ENCODE data around the gene KNL1.

Gene KNL1

DNA sequence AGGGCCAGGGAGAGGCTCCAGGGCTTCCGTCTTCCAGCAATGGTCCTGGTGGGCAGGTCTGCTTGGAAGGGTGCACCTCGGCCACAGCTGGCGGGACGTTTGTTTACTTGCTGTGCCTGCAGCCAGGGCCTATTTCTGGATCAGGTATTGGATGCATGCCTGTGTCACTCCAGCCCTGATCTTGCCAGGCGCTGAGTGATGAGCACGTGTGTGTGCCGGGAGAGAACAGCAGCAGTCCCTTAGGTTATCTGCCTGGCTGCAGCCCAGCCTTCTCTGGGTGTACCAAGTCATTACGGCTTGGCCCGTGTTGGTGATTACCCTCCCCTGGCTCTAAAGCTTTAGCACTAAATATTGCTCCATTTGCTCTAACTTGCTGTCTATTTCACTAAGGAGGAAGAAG lies 44.2 kb upstream of the KNL1 start (continued):
- TF ChIP-seq PATZ1 (tag by site-specific recombination; IDR thresholded peaks at IDR 0.05): no peak

DNA sequence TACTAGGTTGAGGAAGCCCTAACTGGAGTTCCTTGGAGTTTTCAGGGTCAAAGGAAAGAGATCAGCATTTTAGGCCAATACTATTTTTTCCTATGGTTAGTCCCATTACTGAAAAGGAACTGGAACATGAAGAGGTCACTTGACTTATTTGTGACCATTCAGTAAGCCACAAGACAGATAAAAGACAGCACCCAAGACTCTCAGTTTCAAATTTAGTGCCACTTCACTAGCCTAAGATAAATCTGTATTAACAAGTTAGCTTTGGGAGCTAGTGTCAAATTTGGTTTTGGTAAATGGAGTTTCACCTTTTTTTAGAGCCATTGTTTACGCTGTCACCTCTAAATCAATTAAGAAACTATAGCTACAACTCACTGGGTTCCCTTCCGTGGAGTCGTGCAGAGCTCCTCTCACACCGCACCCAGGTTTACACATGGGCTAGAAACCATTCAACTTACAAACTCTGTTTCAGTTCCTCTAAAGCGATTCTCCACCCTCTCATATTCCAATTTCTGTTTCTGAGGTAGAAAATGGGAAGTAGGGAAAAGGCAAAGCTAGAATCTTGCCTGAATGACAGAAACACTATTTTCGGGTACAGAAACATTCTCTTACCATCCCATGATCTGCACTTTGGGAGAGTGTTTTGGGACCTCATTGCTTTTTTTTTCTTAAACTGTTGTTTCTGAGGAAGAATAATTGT lies 43.6 kb upstream of the KNL1 start:
- ChIA-PET CTCF (no interaction called here), POLR2A (no interaction called here)
- no peak overlapping the region for H3K27ac ChIP-seq (ENCODE audit: extremely low read depth, low read depth, low read length)
- H3K4me1 ChIP-seq (ENCODE audit: control insufficient read depth, insufficient read depth, low read length): no peaks in the 10 kb centered on the region
- H3K36me3 ChIP-seq (ENCODE audit: control insufficient read depth in 2 of 2, insufficient read depth in 1 of 2, low read length in 2 of 2): peaks cover 0 to 57% of the 10 kb centered on the region in 2 experiments; a peak in 2 of 3 replicates
- no peaks in the 10 kb centered on the region for H3K9me3 ChIP-seq (ENCODE audit: control insufficient read depth, insufficient read depth, low read depth, low read length)
- no peak for TF ChIP-seq ZNF223 (tag by site-specific recombination; IDR thresholded peaks at IDR 0.05)
- no peak for TF ChIP-seq ZNF747 (tag by site-specific recombination; IDR thresholded peaks at IDR 0.05)
- TF ChIP-seq ZNF423 (tag by site-specific recombination; IDR thresholded peaks at IDR 0.05): no peak
- TF ChIP-seq ZNF777 (tag by site-specific recombination; IDR thresholded peaks at IDR 0.05; ENCODE audit: borderline replicate concordance): no peak
- TF ChIP-seq, protein P1, sequence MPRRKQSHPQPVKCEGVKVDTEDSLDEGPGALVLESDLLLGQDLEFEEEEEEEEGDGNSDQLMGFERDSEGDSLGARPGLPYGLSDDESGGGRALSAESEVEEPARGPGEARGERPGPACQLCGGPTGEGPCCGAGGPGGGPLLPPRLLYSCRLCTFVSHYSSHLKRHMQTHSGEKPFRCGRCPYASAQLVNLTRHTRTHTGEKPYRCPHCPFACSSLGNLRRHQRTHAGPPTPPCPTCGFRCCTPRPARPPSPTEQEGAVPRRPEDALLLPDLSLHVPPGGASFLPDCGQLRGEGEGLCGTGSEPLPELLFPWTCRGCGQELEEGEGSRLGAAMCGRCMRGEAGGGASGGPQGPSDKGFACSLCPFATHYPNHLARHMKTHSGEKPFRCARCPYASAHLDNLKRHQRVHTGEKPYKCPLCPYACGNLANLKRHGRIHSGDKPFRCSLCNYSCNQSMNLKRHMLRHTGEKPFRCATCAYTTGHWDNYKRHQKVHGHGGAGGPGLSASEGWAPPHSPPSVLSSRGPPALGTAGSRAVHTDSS (tag by site-specific recombination; IDR thresholded peaks at IDR 0.05): no peak
- TF ChIP-seq SCRT2 (tag by site-specific recombination; IDR thresholded peaks at IDR 0.05): no peak
- no peak for TF ChIP-seq ZNF521 (tag by site-specific recombination; IDR thresholded peaks at IDR 0.05)
- TF ChIP-seq ZNF274 (IDR thresholded peaks at IDR 0.05; ENCODE audit: low read length): no peak
- TF ChIP-seq ZNF274 (tag by site-specific recombination; IDR thresholded peaks at IDR 0.05; ENCODE audit: borderline replicate concordance): no peak
- no peak for TF ChIP-seq ZNF660 (tag by site-specific recombination; IDR thresholded peaks at IDR 0.05)
- no peak for TF ChIP-seq KLF10 (tag by site-specific recombination; IDR thresholded peaks at IDR 0.05)
- no peak for TF ChIP-seq ZBTB21 (tag by site-specific recombination; IDR thresholded peaks at IDR 0.05)
- TF ChIP-seq ZNF596 (tag by site-specific recombination; IDR thresholded peaks at IDR 0.05): no peak
- TF ChIP-seq ZNF548 (tag by site-specific recombination; IDR thresholded peaks at IDR 0.05): no peak
- TF ChIP-seq, protein P2, sequence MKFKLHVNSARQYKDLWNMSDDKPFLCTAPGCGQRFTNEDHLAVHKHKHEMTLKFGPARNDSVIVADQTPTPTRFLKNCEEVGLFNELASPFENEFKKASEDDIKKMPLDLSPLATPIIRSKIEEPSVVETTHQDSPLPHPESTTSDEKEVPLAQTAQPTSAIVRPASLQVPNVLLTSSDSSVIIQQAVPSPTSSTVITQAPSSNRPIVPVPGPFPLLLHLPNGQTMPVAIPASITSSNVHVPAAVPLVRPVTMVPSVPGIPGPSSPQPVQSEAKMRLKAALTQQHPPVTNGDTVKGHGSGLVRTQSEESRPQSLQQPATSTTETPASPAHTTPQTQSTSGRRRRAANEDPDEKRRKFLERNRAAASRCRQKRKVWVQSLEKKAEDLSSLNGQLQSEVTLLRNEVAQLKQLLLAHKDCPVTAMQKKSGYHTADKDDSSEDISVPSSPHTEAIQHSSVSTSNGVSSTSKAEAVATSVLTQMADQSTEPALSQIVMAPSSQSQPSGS (tag by site-specific recombination; IDR thresholded peaks at IDR 0.05; ENCODE audit: low read depth): no peak
- TF ChIP-seq ZFP69B (tag by site-specific recombination; IDR thresholded peaks at IDR 0.05): no peak
- TF ChIP-seq ZIC2 (tag by site-specific recombination; IDR thresholded peaks at IDR 0.05): no peak
- TF ChIP-seq ZNF488 (tag by site-specific recombination; IDR thresholded peaks at IDR 0.05): no peak
- TF ChIP-seq OVOL3 (tag by site-specific recombination; IDR thresholded peaks at IDR 0.05): no peak
- no peak overlapping the region for H3K4me3 ChIP-seq (ENCODE audit: low read depth, low read length)

Measured in HEK293 (cell line).